Measurements from ENCODE around the gene PTPN20.

PTPN20 gene

DNA sequence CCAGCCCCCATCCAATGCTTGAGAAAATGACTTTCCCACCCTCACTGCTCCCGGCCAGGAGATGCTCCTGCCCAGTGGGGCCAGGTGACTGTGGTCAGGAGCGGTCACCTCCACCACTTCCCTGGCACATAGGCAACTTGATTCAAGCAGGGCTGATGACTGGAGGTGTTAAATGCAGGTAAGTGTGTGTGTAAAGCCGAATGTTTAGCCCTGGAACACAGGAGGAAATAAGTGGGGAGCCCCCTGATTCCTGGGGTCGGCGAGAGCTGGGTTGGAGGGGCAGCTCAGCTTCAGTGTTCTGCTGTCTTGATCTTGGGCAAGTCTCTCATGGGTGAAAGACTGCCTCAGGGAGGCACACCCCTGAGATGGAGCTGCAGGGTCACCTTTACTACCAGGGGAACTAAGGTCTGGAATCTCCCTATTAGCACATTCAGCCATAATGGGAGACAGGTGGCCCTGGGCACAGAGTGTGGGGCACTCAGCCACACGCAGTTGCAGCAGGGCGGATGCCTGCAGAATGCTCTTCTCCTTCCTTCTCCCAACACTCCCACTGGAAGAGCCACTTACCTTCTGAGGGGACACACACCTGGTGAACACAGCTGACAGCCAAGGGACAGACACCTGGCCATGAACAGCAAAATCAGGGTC lies 124.1 kb downstream of the PTPN20 start:
- DNase-seq: no peak

DNA sequence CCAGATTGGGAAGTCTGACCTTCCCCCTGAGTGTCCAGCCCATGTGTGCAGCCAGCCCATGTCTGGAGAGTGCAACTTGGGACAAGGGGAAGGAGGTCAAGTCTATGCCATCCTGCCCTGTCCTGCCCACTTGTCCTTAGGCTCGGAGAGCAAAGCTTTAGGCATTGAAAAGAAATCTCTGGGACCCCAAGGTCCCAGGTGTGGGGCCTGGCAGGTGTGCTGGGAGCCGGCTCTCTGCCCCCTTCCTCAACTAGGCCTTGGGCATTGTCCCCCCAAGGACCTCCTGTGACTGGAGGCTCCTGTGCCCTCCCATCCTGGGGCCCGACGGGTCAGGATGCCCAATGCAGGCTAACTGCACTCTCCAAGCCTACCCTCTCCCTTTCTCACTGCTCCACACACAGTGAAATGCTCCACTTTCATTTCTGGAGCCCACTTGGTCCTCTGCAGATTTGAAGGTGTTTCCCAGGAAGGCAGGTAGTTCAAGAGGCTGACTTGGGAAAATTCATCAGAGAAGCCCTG lies 124.7 kb downstream of the PTPN20 start:
- DNase-seq: no peak

DNA sequence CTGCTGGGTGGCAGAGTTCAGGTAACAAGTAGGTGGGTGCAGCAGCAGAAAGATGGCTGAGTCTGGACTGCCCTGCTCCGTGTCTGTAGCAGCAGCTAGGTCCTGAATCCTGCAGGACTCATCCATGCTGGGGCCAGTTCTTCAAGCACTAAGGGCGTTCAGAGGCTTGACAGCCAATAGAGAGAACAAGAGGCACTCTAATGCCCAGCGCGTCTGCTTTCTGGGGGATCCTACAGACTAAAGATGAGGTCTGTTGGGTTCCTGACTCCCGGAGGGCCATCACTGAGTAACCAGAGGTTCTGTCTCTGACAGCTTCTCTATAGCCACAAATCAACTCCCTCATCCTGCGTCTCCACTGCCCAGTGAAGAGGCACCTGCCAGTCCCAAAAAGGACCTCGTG lies 125.5 kb downstream of the PTPN20 start:
- DNase-seq: no peak

DNA sequence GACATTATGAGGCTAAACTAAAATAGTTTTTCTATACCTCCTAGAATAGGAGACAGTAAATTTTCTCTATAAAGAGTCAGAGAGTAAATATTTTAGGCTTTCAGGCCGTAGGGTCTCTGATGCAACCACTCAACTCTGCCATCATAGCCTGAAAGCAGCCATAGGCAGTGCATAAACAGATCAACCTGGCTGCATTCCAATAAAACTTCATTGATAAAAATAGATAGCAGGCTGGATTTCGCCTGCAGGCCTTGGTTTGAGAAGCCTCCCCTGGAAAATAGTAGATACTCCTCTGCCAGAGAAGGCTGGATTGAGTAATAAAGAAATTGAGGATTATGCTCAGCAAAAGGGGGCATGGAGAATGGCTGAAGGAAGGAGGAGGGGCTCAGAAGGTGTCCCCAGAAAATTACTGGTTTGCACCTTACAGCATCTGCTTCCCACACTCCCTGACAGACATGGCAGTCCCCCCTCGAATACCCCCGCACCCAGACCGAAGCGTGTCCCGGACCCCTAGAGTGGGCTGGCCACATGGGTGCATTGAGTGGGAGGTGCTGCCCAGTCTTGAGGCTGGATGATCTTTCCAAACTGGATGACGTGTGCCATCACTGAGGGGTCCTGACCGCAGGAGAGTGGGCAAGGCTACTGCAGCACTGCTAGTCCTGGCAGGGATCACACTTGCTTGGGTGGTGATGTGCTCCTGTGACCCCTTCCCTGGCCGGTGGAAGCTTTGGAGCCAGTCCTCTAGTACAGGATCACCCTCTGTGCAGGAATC lies 126.6 kb downstream of the PTPN20 start:
- no peak for DNase-seq

DNA sequence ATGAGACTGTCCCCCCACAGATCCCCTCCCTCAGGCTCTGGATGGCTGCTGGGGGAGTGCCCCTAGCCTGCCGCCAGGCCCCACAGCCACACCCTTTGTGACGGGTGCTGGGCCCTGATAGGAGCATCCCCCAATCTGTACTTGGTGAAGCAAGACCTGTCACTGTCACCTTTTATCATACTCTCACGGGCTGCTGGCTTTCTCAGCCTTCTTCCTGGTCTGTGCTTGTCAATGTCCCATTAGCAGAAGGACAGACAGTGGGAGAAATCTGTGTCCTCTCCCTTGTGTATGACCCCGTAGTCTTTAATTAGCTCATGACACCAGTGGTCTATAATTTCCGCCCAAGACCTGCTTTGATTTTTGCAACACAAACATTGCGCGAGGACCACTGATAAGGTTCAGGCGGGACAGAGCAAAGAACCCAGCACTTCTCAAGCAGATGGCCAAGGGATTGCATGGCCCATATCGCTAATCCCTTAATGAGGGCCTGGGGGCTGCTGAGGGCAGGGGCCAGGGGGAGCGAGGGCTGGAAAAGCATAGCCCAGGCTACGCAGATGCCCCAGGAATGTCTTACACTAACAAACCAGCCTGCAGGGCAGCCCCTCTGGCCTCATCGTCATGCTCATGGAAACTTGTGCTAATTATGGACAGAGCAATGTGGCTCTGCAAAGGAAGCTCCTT lies 127.8 kb downstream of the PTPN20 start:
- no peak for DNase-seq

DNA sequence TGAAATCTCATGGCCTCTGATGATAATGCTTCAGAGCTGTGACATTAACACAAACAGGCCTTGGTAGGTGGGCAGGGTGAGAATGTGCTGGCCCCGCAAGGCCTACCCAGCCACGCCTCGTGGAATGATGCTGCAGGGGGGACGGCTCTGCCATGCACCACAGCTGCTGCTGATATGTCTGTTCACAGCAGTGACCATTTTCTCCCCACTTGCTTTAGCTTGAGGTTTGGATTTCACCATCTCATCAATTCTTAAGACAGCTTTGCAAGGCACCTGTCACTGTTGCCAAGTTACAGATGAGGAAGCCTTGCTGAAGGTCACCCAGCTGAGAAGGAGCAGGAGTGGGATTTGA lies 128.3 kb downstream of the PTPN20 start:
- no peak for DNase-seq

DNA sequence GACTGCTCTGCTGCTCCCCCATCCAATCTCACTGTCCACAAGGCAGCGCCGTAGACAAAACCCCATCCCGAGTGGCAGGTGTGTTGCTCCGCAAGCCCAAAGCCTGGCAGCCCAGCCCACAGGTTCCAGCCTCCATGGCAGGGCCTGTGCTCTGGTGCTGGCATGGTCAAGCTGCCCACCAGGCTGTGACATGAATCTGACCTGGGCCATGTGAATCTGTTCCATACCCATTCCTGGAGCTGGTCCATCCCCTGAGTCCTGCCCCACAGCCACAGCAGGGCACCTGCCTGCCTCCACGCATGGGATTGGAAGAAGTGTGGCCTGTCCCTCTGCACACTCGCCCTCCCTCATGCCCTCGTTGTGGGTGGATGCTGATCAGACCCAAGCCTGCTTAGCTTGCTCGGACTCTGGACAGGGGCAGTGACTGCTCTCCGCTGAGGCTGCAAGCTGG lies 128.8 kb downstream of the PTPN20 start:
- DNase-seq: no peak

DNA sequence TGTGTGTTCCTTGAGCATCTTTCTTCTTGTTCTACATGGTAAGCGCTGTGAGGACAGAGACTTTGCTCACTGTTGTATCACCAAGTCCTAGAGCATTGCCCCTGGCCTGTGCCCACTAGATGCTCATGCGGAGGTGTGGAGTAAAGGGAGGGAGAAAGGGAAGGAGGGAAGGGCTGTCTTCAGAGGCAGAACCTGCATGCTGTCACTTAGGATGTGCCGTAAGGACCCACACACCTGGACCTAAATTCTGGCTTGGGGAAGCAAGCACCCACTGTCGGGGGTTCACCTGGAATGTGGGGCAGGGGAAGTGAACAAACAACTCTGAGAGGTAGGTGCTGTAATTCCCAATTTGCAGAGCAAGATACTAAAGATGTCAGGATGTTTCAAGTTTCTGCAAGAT lies 129.5 kb downstream of the PTPN20 start:
- DNase-seq: no peak

DNA sequence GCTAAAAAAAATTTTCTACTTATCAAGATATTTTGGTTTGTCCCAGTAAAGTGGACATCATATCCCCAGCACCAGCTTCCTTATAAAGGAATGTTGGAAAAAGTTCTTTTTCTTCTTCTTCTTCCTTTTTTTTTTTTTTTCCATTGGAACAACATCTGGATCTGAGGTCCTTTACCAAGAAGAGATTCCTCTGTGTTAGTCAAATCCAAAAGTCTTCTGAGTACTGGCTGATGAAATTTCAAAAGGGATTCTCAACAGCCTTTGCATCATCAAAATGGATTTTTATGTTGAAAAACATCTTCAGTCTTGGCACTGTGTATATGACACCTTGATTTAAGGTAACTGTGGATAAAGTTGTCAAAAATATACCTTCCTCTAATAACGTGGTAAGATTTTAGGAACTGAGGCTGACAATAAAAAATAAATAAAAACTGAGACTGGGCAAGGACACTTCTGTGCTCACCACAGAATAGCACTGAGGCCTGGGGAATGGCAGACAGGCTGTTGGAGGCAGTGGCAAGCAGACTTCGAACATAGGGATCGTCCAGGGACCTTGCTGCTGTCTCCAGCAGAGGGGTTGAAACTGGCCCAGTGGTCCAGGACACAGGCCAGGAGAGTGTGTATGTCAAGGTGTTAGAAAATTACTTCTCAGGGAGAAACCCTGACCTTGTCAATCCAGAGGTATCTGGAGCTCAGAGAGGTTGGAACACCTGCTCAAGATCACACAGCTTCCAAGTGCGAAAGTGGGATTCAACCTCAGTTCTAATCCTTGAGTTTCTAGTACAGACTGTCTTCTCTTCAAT lies 130.4 kb downstream of the PTPN20 start:
- DNase-seq: no peak

DNA sequence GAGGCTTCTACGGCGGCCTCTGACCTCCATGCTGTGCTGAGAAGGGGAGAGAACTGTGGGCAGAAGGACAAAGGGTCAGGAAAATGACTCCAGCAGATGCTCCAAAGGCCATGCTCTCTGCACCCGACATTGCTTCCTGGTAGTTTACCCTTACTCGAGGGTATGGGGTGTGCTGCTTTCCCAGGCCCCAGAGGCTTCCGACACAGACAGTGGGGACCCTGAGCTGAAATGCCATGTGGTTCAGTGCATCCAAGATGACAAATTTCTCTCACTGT lies 130.9 kb downstream of the PTPN20 start:
- no peak for DNase-seq

DNA sequence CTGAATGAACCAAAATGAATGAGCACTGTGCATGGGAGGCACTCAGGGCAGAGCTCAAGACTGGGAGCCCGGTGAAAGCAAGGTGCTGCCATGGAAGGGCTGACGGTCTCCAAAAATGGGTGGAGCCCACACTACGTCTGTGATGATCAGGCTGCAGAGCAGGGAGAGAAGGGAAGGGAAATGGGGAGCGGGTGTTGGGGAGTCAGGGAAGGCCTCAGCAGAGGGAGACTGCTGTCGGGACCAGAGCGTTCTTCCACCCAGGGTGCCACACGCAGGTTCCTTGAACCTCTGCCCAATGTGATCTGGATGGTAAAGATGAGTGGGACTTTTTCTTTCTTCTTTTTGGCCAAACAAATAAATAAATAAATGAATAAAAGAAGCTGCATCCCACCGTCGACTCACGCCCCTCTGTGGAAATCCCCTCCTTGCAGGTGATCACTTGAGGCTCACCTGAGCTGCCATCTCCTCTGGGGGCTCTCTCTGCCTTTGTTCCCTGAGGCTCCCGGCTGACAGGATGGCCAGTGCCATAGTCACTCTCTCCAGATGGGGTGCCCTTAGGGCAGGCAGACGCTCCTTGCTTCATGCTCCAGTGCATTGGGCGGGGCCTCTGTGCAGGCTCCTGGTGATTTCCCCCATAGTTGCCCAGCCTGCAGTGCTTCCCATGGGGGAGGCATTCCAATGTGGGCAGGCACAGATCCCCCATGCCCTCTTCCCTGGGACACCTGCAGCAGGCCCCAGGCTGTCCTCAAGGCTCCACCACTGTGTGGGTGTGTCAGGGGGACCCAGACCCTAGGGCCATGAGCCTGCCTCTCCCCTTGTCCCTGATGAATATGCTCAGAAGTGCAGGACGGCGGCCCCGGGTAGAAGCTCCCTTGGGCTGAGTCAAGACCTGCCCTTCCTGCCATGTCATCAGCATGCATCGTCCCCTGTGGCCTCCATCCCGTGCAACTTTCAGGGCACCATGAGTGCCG lies 131.8 kb downstream of the PTPN20 start:
- DNase-seq: no peak

DNA sequence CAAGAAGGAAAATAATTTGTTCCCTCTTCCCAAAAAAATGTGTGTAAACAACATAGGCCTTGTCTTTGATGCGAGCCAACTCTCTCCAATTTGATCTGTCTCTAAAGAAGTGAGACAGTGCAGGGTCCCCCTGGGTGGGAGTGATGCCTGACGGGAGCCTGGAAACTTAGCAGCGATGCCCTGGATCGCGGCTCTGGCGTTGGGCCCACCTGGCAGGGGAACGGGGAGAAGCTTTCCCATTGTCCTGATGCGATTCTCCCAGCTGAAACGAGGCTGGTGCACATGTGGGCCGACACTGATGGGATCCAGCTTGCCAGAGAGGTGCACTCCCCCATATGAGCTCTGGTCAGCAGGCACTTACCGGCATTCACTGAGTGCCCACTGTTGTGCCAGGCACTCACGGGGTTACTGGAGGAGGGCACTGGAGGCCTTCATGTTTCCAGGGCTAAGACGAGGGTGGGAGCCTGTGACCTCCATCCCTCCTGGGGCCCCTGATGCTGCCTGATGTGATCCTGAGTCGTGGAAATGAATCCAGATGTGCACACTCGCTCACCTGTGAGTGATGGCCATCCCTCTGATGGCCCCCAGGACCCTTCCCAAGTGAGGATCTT lies 132.8 kb downstream of the PTPN20 start:
- DNase-seq: no peak

DNA sequence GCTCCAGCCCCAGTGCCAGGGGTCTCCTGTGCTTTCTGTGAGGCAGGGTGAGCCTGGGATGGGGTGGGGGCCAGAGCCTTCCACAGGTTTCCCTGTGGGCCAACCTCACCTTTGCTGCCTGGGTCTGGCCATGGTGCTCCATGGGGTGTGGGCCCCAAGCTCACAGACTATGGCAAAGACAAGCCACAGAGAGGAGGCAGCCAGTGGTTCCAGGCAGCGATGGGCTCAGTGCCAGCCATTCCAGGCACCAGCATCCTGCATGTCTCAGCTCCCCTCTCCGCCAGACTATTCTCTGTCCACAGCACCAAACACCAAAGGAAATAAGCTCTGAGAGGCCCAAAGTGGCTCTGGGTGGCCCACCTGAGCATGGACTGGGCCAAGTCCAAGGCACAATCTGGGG lies 133.5 kb downstream of the PTPN20 start:
- no peak for DNase-seq

DNA sequence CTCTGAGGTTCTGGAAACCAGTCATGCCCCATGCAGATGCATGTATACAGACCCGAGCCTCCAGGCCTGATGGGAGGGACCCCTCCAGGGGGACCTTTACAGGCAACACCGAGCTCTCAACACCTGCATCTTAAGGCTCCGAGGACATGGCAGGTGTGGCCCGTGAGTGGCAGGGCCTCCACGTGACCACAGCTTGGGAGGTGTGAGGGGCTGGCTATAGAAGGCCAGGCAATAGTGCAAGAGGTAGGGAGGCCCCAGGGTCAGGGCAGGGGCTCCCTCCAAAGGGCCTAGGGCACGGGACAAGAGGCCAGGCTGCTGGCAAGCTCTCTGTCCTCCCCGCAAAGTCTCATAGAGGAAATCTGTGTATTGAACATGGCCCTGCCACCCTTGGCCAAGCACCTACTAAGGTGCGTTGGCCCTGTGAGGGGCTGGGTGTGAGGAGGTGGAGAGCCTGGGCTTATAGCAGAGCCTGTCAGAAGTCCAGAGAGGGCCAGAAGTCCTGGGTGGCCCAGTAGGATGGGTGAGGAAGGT lies 134.2 kb downstream of the PTPN20 start:
- no peak for DNase-seq

DNA sequence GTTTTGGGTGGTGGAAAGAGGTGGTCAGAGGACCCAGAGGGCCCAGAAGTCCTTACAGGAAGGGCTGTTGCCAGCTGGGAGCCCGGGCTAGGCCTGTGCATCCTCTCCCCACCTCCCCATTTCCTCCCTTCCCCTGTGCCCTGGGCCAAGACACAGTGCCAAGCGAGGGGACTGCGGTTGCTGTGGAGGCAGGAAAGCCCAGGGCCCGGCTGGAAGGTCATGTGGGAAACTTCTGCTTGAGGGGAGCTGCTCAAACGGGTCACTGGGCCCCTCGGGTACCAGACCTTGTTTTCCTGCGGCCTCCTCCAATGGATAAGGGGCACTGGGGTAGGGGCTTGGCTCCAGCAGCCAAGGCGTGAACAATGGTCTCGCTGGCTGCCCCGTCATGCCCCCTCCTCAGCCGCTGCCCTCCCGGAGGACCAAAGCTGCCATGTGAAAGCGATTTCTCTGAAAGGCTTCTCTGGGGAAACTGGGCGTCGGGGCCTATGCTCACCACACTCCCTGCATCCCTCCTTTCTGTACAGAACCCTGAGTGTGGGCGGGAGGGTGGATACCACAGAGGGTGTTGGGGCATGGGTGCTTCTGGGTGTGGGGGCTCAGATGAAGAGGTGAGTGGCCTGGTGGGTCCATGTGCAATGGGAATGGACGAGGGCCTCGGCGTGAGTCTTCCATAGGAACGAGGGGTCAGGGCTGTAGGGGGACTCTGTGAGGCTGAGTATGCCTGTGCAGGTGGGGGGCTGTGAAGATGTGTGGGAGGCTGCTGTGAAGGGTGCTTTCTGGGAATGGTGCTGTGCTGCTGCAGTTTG lies 135.3 kb downstream of the PTPN20 start:
- DNase-seq: no peak

DNA sequence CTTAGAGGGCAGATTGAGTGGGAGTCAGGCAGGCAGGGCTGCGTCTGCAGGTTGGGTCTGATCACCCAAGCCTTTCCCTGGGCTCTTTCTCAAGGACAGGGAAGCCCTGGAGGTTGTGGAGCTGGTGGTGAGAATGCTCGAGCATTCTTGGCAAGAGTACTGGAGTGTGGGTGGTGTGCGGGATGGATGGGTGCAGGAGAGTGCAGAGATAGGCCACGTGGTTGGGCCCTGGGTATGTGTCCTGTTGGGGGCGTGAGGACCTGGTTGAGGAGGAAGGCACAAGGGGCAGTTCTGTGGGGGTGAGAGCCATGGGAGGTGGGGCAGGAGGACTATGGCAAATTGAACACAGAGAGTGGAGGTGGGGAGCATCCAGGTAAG lies 135.9 kb downstream of the PTPN20 start:
- DNase-seq: no peak

DNA sequence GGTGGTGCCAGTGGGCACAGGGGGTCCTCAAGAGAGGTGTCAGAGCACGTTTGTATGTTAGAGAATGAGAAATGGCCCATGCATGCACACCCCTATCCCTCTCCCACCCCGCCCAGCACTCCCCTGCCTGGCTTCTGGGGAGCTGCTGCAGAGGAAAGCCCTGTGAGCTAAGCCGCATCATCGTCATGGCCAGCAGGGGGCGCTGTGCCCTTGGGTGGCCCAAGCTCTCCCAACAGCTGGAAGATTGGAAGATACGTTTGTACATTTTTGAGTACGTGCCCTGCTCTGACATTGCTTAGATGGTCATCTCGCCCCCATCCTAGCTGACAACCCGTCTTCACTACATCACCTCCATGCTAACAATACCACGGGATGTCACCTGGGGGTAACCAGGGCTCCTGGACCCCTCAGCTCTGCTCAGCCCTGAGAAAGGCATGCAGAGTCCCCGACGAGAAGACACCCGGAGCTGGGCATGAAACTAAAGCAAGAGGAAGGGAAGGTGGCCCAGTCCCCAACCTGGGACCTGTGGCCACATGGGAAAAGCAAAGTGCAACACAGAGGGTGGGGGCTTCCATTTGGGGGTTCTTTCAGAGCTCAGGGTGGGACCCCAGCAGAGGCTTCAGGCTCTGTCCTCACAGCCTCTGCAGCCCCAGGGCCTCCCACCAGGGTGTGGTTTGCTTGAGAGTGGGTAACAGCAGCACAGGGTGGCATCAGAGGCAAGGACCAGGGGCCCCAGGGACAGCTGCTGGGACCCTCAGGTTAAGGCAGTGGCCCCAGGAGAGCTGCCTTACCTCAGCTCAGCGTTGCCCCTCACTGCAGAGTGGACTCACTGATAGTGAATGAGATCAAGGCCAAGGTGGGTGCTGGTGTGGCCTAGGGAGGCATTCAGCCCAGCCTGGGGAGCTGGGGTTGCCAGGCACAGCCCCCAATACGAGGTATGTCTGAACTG lies 136.6 kb downstream of the PTPN20 start:
- no peak for DNase-seq

DNA sequence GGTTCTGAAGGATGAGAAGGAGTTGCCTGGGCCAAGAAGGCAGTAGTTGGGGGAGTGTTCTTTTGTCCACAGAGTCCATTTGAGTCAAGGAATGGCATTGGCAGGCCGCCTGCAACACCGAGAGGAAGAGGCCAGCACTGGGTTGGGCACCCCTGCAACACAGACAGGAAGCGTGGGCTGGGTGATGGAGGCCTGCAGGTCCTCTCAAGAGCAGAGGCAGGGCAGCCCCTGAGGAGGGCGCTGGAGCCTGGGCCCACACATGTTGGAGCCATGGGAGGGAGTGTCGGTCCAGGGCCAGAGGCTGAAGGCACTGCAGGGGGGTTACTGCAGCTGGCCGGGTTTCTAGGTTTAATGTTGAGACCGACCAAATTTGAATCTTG lies 137.3 kb downstream of the PTPN20 start:
- DNase-seq: no peak

DNA sequence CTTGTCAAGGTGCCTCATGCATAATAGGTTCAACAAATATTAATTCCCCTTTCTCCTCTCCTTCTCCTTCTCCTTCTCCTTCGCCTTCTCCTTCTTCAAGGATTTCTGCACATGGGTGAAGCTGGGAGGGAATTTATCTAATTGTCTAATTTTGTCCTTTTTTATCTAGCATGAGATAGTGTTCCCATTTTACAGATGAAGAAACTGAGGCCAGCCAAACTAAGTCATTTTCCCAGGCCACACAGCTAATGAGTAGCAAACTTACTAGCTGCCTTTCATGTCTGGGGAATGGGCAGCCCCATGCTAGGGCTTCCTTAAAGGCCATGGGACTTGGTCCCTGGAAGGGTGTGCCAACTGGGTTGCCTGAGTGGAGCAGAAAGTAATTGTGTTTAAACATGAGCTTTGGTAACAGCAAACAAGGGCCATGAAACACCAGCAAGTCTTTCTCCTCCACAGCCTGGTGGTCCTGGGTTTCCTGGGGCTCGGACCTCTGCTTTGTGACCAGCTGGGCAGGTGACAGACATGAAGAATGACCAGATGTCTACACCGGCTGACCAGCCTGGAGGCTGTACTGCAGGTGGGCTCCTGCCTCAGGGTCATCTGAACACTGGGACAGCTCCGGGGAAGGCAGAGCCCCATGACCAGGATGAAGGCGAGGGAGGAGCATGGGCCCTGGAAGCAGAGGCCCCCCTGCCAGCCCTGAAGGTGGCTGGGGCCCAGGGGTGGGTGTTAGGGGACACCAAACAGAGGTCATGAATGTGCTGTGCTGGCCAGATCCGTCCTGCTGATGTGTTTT lies 138.0 kb downstream of the PTPN20 start:
- DNase-seq: no peak

Data from DMS 273 treated with DMSO at 0.1 percent for 48 hours (cell line).